GM18520 (cell line): ENCODE measurements around the gene SMG6.
"Not testable (repeated sequence)": the region's sequence is repeated elsewhere in the genome, so short reads cannot be mapped to it uniquely, and the experiment has no call there.

Experiments used
- ATAC-seq: cut with Tn5 transposase; IDR thresholded peaks from one replicate; pipeline ENCODE4 v1.9.1; 2021; ENCODE audit not compliant: unreplicated experiment

Gene SMG6

DNA sequence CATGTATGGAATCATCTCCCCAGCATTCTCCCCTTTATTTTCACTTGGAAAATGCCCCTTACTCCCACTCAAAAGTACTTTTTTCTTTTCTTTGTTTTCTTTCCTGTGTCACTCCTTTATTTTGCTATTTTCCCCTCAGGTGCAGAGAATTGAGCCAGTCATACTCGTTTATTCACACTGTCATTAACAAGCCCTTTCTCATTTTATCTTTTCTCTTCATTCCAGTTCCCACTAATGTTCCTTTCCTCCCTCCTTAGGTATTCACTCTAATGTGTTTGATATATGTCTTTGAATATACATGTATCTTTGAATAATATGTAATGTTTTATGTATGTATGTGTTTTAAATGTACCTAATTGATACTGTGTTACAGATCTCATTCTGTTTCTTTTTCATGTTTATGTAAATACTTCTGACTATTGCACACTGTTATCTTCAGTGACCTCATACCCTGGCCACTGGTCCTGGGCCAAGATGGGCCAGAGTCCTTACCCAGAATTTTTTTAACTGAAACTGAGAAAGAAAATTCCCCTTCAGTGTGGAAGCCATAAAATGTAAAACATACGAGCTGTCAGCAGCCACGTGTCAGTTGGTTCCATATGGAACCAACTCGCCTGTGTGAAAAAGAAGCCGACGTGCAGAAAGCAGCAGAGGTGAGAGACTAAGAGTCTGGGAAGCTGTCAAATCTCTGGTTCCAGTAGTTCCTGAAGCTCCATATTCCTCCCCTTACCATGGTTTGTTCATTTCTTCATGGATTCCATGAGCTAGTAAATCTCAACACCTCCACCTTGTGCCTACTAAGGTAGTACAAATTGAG, 6.0 kb upstream of the SMG6 start:
- no peak for ATAC-seq

DNA sequence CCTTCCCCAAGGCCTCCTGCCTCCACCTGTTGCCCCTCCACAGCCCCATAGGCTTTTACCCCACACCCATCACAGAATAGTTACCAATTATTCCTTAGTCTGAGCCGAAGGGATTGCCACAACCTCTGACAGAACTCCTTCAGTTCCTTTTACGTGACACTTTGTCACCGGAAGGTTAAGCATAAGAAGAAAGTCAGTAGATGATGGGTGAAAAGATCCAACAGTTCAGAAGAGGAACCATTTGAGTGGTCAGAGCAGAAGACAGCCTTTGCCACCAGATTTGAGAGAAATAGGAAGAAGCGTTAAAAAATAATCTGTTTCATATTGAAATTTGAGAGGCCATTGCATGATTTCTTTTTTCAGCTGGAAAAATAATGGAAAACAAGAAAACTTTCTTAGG, 1.3 kb upstream of the SMG6 start:
- ATAC-seq, result no peak

DNA sequence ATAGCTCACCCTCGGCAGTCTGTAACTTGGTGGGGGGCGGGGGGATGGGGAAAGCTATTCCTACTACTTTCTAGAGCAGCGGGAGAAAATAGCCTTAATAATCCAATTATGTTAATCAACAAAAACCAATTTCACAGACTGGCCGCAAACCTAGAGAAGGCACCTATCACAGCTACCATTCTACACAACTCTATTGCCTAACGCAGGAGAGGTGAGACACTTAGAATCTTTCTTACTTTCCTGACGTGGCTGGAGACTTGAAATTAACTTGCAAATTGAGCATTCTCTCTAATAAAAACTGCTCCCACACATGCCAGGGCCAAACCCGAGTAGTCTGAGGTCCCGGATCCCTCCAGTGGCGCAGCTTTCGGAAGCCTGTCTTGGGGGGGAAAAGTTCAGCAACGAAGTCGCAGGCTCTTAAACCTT, 794 bp downstream of the SMG6 start:
- no peak for ATAC-seq

DNA sequence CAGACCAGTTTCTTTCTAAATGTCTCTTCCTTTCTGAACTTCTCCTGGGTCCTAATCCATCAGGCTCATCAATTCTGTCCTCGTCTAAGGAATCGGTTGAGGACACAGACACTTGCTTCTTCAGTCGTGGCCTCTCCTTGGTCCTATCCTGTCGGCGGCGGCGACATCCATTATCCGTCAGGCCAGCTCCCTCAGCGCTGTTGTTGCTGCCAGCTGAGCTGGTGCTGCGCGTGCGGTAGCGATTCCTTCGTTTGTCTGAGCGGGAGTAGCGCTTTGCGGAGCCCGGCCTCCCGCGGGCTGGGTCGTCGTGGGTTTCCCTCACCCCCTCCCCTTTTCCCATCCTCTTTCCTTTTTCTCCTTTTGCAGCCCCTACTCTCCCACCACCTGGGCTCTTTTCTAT, 3.8 kb downstream of the SMG6 start:
- ATAC-seq, result no peak

DNA sequence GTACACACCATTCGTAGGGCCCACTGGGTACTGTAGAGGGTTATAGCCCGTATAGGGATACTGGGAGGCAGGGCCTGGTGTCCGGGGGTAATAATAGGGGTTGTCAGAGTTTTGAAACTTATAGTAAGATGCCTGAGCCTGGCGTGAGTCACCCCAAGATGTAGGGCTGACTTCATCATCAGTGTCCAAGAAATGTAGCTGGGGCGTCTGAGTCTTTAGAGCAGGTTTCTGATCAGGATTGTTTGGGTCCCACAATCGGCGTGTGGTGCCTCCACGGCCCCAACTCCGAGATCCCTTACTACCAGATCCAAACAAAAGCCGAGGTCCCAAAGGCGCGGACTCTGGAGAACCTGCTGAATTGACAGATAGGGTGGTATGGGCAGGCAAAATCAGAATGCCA, 4.4 kb downstream of the SMG6 start:
- ATAC-seq, result no peak

DNA sequence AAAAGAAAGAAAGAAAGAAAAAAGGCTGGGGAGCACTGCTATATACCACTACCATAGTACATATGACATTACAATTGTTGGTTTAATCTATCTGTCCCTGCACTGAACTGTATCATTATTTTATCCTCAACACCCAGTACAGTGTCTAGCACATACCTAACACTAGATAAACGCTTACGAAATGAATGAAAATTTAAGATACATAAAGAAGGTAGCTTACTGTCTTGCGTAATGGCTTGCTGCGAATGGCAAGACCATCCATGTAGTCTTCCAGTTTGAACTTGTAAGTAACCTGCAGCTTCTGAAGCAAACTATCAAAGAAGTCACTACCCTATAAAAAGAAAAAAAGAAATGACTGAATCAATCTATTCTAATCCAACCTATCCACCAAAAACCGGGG, 6.6 kb downstream of the SMG6 start:
- no peak for ATAC-seq

DNA sequence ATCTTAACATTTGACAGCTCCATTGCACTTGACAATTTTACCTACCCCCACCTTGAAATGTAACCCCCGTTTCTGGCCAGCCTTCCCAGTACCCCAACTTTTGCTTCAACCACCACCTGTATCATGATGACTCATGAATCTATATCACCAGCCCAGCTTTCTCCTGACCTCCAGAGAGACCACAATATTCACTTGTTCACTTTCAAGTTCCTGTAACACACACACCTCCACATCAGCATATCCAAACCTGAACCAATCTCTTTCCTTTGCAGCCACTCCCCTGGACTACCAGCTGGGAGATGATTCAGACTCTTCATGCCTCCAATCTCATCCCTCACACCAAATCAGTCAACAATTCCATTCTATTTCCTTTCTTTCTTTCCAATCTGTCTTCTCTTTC, 8.0 kb downstream of the SMG6 start:
- ATAC-seq, result no peak

DNA sequence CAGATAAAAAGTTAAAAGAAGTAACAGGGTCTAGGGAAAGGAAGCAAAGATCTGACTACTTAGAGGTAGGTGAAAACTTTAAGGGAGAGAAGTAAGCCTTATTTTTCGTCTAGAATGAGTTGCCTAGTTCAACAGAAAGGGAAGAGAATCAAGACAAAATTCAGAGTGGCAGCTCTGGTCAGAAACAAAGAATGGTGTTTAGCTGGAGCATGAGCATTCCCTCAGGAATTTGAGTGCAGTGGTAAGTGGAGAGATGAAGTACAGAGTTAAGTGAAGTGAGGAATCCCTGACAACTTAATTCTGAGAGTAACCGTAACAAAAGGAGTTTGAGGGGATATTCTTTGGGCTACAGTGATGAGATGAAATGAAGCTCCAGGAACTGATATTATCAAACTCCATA, 11.5 kb downstream of the SMG6 start:
- ATAC-seq, result no peak

DNA sequence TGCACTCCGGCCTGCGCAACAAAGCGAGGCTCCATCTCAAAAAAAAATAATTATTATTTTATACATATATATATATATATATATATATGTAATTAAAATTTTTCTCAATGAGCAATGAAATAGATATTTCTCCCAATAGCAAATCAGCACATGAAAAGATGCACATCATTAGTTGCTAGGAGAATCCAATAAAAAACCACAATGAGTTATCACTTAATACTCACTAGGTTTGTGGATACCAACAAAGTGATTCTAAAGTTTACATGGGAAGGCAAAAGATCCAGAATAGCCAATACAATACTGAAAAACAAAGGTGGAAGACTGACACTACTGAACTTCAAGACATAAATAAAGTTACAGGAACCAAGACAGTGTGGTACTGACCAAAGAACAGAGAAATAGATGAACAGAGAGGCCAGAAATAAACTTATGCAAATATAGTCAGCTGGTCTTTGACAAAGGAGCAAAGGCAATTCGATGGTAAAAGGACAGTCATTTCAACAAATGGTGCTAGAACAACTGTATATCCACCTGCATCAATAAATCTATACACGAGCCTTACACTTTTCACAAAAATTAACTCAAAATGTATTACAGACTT, 13.6 kb downstream of the SMG6 start:
- no peak for ATAC-seq

DNA sequence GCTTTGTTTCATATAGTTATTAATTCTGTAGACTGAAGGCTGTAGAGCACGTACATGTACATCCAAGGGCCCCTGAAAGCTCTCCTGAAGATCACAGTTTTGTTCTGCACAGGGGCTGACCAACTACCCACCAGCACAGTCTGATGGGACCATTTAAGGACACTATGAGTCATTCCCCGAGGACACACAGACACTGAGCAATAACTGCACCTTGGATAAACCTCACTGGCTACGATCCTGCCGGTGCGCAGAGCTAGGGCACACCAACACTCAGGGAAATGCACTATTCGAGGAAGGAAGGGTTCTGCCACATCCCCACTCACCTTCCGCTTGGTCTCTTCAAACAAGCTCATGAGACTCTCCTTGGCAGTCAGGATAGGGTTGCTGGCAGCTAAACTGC, 20.3 kb downstream of the SMG6 start:
- ATAC-seq, result no peak

DNA sequence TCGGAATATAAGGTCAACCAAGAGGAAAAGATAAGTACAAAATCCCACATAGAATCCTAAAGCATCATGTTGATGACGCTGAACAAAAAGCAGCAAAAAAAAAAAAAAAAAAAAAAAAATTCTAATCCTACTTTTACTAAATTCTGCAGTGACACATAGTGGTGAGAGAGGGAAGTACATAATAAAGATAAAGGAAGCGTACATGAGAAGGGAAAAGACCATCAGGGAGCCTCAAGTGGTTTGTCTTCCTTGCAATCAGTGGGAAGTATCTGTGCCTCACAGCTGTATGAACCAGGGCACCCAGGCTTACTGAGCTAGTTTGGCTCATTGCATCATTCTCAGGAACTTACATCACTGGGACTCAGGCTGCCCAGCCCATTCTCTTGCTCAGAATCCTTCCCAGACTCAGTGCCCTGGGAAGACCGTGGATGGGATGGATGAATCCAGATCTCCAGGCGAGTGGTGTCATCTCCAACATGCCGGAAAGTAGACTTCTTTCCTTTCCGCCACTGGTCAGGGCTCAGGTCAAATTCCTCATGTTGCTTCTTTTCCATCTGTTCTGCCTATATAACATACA, 21.2 kb downstream of the SMG6 start:
- ATAC-seq, result no peak

DNA sequence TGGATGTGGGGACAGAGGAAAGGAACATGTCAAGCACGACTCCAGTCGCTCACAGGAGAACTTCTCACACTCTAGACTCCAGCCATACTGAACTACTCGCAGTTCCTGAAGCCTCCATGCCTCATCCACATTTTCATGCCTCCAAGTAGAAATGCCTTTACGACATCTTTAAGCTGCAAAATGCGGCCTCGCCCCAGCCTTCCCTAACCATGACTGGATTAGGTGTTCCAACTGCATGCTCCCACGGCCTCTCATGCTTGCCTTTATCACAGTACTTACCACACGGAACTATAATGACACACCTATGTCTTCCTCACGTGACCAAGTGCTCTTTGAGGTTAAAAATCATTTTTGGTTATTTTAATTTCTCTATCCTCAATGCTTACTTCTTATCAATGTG, 23.9 kb downstream of the SMG6 start:
- no peak for ATAC-seq

DNA sequence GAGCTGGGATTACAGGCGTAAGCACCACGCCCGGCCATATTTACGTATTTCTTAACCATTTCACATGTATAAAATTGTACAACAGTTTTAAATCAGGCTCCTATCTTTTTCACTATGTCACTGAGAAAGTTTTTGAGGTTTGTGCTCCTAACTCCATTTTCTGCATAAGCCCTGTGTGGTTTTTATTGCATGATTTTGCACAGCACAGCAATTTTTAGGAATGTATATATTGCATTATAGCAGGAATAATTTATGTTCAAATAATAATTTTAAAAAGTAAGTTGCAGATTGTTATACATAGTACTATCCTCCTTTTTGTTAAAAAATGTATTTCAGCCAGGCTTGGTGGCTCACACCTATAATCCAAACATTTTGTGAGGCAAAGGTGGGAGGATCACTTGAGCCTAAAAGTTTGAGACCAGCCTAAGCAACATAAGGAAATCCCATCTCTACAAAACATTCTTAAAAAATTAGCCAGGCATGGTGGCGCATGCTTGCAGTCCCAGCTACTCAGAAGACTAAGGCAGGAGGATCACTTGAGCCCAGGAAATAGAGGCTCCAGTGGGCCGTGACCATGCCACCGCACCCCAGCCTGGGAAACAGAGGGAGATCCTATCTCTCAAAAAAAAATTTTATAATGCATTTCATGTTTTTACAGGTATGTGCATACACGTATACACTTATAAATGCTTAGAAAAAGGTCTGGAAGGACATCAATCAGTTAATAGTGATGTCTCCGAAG, 26.0 kb downstream of the SMG6 start:
- ATAC-seq, result no peak

DNA sequence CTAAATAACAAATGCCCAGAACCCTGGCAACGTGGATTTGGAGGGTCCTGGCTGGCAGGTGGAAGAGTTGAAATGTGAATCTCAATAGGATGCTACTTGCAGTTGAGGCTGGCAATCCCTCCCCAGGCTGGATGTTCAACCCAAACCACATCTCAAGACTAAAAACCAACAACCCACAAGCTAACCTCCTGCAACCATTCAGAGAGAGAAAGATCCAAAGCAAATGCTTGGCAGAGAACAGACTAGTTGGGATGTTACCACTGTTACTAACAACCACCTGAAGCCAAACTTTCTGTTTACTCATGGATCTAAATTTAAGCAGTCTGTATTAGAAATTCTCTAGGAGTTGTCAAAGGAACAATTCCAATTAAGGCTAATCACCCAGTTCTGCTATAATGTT, 27.9 kb downstream of the SMG6 start:
- no peak for ATAC-seq

DNA sequence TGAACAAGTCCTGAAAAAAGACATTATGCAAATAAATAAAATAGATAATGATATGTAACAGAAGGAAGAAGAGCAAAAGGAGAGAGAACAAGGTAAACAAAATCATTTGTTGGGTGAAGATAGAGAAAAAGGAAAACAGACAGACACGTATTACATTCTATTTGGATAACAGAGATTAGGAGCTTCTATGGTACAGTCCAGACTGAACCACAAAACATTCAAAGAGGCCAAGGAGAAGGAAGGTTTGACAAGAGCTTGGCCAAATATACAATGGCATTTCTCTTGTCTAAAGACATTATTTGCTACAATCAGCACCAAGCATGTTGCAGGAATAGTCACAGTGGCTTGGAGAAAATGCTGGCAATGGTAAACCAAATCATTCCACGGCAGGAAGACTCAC, 29.2 kb downstream of the SMG6 start:
- ATAC-seq, result no peak

DNA sequence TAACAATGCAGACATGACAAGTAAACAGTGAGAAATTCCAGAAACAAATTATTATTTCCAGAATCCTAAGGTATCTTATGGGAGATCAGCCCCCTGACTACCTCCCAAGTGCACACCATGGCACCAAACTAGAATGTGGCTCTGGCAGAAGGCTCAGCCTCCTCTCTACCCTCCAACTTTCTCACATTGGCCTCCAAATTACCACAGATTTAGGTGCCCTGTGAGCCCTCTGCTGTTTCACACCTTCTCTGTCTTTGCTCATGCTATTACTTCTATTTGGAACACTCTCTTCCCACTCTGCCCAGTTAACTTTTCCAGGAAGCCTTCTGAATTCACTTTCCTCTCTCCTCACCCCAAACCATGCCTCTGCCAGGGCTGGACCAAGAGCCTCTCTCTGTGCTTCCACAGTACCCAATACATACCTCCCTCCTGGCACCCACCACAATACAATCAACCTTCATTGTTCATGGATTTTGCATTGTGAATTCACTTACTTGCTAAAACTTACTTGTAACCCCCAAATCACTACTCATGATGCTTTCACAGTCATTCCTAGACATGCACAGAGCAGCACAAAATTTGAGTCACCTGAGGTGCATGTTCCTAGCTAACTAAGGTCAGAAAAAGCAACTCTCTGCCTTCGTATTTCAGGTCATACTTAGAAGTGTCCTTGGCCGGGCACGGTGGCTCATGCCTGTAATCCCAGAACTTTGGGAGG, 31.4 kb downstream of the SMG6 start:
- ATAC-seq, result no peak

DNA sequence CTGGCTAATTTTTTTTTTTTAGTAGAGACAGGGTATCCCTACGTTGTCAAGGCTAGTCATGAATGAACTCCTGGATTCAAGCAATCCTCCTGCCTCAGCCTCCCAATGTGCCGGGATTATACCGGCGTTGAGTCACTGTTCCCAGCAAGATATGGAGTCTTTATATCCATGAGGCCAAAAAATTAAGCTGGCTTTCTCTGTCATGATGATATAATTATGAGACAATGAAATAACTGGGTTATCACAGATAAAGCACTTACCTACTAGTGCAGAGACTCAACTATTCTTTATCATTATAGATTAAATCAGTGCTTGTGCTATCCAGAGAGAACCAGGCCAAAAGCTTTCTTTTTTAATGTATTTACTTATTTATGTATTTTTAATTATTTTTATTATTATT, 36.2 kb downstream of the SMG6 start:
- no peak for ATAC-seq

DNA sequence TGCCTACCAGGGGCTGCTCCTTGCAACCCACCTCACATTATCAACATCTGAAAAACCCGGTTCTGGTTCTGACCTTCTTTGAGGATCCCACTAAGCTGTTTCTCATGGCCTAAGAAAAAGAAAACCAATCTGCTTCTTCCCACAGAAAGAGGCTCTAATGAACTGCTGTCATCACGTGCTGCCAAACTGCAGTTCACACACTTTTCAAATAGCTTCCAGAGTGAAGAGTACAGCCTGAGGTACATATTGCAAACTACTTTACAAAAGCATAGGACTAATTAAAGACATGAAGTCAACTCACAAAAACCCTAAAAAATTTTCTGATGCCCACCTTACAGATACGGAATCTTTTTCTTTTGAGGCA, 36.7 kb downstream of the SMG6 start:
- no peak for ATAC-seq

DNA sequence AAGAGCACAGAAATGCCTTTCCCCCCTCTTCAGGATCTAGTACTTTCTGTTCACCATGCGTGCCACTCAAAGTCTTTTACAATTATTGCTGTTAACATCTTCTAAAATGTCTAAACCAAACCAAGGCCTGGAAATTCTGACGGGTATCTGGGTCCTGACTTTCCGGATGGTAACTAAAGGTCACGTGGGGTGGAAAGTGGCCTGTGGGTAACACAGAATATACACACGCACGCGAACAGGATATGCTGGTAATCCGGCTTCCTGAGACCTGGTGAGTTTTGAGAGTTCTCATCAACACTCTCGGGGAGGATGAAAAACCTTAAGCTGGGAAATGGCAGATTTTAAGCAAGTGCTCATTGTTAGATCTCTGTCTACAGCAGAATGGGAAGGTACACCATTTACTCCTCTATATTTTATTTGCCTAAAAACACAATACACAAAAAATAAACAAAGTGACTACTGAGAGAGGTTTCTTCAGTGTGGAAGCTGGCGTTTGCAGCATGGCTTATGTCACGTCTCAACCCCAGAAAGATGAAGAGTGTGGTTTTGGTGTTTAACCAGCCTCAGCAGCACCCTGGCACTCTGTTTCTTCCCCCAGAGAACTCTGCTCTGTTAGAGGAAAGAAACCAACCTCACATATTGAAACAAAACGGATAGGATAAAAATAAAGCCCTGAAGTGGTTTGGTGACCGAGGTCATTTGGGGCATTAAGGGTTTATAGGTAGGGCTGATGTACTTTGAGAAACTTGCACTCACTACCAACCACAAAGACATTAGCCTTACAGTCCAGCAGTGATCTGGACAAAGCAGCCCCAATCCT, 37.3 kb downstream of the SMG6 start:
- peak; percentile 77 for ATAC-seq

DNA sequence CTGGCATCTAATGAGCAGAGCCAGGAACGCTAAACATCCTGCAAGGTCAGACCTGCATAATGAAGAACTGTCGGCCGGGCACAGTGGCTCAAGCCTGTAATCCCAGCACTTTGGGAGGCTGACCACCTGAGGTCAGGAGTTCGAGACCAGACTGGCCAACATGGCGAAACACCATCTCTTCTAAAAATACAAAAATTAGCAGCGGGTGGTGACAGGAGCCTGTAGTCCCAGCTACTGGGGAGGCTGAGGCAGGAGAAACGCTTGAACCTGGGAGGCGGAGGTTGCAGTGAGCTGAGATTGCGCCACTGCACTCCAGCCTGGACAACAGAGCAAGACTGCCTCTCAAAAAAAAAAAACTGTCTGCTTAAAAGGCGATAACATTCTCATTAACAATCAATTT, 38.4 kb downstream of the SMG6 start:
- not testable (repeated sequence) for ATAC-seq
